WTC11 (cell line): Measurements from ENCODE around the gene SNRNP25. TPM values are rescaled to one million over a fixed set of nuclear protein-coding genes. Genes with fewer than 3 reads are reported as not detected.
A peak's percentile ranks its signal among the peaks of the same experiment; 100 is the strongest.
"Not testable (repeated sequence)": the region's sequence is repeated elsewhere in the genome, so short reads cannot be mapped to it uniquely, and the experiment has no call there.

ENCODE experiments used
- ATAC-seq: fragments of 200-7000 bp; cut with Tn5 transposase; 2 replicates; pipeline ENCODE4 v1.10.0; 2021; ENCODE audit warnings: mild to moderate bottlenecking, moderate library complexity
- CTCF ChIA-PET: fragments of 300-600 bp; sonication (Branson Sonifier 250); formaldehyde crosslinking; loops from one replicate; lab custom pipeline; 2021; ENCODE audit warnings: antibody characterized with exemption; lab: Charles Lee
- POLR2A ChIA-PET: fragments of 350-600 bp; sonication (Branson Sonifier 250); formaldehyde crosslinking; loops from one replicate; lab custom pipeline; 2021; ENCODE audit warnings: antibody characterized with exemption; lab: Charles Lee
- DNase-seq: peaks from one replicate; pipeline ENCODE4 v3.0.0; 2021; ENCODE audit warnings: low spot score
- H3K27ac Mint-ChIP-seq: 2 replicates; pipeline ENCODE4 v1.8.0; 2021; ENCODE audit warnings: mixed read lengths
- H3K27me3 Mint-ChIP-seq: 2 replicates; pipeline ENCODE4 v1.8.0; 2021; ENCODE audit warnings: low read depth, mild to moderate bottlenecking, moderate library complexity, mixed read lengths
- H3K36me3 Mint-ChIP-seq: 2 replicates; pipeline ENCODE4 v1.8.0; 2021; ENCODE audit warnings: mixed read lengths
- H3K4me1 Mint-ChIP-seq: 2 replicates; pipeline ENCODE4 v1.8.0; 2022; ENCODE audit warnings: mixed read lengths
- H3K4me3 Mint-ChIP-seq: 2 replicates; pipeline ENCODE4 v1.8.0; 2021; ENCODE audit warnings: mild to moderate bottlenecking, moderate library complexity, mixed read lengths
- H3K9me3 Mint-ChIP-seq: 2 replicates; pipeline ENCODE4 v1.8.0; 2021; ENCODE audit warnings: mixed read lengths
- AFF4 ChIP-seq: sonication (generic); formaldehyde crosslinking; IDR thresholded peaks from 2 replicates; pipeline ENCODE4 v1.8.1; 2023; ENCODE audit warnings: mild to moderate bottlenecking, missing genetic modification reagents, borderline replicate concordance
- ATF1 ChIP-seq: sonication (generic); formaldehyde crosslinking; IDR thresholded peaks from 2 replicates; pipeline ENCODE4 v1.8.1; 2023; ENCODE audit warnings: mild to moderate bottlenecking, moderate library complexity, missing genetic modification reagents
- IRF1 ChIP-seq: sonication (generic); formaldehyde crosslinking; IDR thresholded peaks from 2 replicates; pipeline ENCODE4 v1.8.0; 2023; ENCODE audit warnings: missing genetic modification reagents
- JUN ChIP-seq: sonication (generic); formaldehyde crosslinking; IDR thresholded peaks from 2 replicates; pipeline ENCODE4 v1.8.0; 2023; ENCODE audit warnings: mild to moderate bottlenecking, missing genetic modification reagents
- MXD4 ChIP-seq: fragments of 250-450 bp; sonication (Bioruptor Pico); IDR thresholded peaks from 2 replicates; pipeline ENCODE4 v1.8.0; 2021; ENCODE audit warnings: mild to moderate bottlenecking, moderate library complexity, borderline replicate concordance
- NFE2L1 ChIP-seq: sonication (generic); formaldehyde crosslinking; IDR thresholded peaks from 2 replicates; pipeline ENCODE4 v1.8.1; 2023; ENCODE audit warnings: missing genetic modification reagents
- STAT6 ChIP-seq: sonication (generic); formaldehyde crosslinking; conservative IDR thresholded peaks from 2 replicates; pipeline ENCODE4 v1.8.1; 2023; ENCODE audit warnings: mild to moderate bottlenecking, low read depth, missing genetic modification reagents, moderate library complexity
- ZNF423 ChIP-seq: fragments of 250-450 bp; sonication (Bioruptor Pico); IDR thresholded peaks from 2 replicates; pipeline ENCODE4 v2.1.2; 2022; ENCODE audit warnings: mild to moderate bottlenecking, moderate library complexity
- ZNF425 ChIP-seq: fragments of 250-450 bp; sonication (Bioruptor Pico); conservative IDR thresholded peaks from 2 replicates; pipeline ENCODE4 v1.9.0; 2021; ENCODE audit warnings: mild to moderate bottlenecking
- ZNF512 ChIP-seq: sonication (generic); formaldehyde crosslinking; IDR thresholded peaks from 2 replicates; pipeline ENCODE4 v1.8.1; 2022; ENCODE audit warnings: missing genetic modification reagents, borderline replicate concordance
- ZSCAN18 ChIP-seq: fragments of 250-450 bp; sonication (Bioruptor Pico); IDR thresholded peaks from 2 replicates; pipeline ENCODE4 v2.1.2; 2022; ENCODE audit warnings: mild to moderate bottlenecking, moderate library complexity
- total RNA-seq: library from RNA; stranded (reverse); gene quantifications from 3 replicates; pipeline ENCODE4 v1.2.3, GENCODE V29; 2021

SNRNP25 gene
- total RNA-seq, 1 experiment from 2014 or later = 55.9 TPM

GRCh38 chr16:36336-36984 is 17.2 kb upstream of the SNRNP25 start (continued):
- TF ChIP-seq STAT6 (CRISPR knock-in tag) (no peak), IRF1 (CRISPR knock-in tag) (no peak), NFE2L1 (CRISPR knock-in tag) (no peak), ZNF423 (CRISPR knock-in tag) (no peak)

GRCh38 chr16:37511-37910 is 16.1 kb upstream of the SNRNP25 start:
- H3K4me1 Mint-ChIP-seq = no peaks in the 10 kb centered on the region; the same call in 1 of the 2 replicates
- H3K27me3 Mint-ChIP-seq = no peaks in the 10 kb centered on the region
- peaks cover 9% of the 10 kb centered on the region for H3K9me3 Mint-ChIP-seq
- POLR2A ChIA-PET = interaction anchor here (1.9 kb wide), 1 partner anchor 16 kb away, joined by 6 read pairs; the partner anchor contains the start of genes POLR3K and SNRNP25
- CTCF ChIA-PET = interaction anchor here (1.7 kb wide), 1 partner anchor 81 kb away, joined by 5 read pairs; no protein-coding TSS in a partner anchor
- H3K36me3 Mint-ChIP-seq = peaks cover 28% of the 10 kb centered on the region
- TF ChIP-seq ATF1 (no peak), AFF4 (CRISPR knock-in tag) (no peak), ZNF425 (CRISPR knock-in tag) (no peak), ZNF512 (CRISPR knock-in tag) (no peak), STAT6 (CRISPR knock-in tag) (no peak), ZSCAN18 (CRISPR knock-in tag) (no peak), MXD4 (CRISPR knock-in tag) (no peak), JUN (CRISPR knock-in tag) (no peak)
- TF ChIP-seq, all 79 proteins: peak for 0
- Mint-ChIP-seq H3K27ac (no peak overlapping the region), H3K4me3 (no peak overlapping the region)
- DNase-seq = no peak
- ATAC-seq = no peak

- H3K4me3 Mint-ChIP-seq, DNase-seq, H3K4me1 Mint-ChIP-seq, ATAC-seq, H3K27me3 Mint-ChIP-seq: not testable (repeated sequence)
- H3K36me3 Mint-ChIP-seq = peaks cover 35% of the 10 kb centered on the region
- ChIA-PET CTCF (interaction anchor here (1.7 to 2.8 kb wide), 4 partner anchors 15 to 80 kb away, joined by 5 to 13 read pairs (median 8); partner anchors contain the start of genes POLR3K and SNRNP25), POLR2A (interaction anchor here (1.9 kb wide), 1 partner anchor 15 kb away, joined by 6 read pairs; the partner anchor contains the start of genes POLR3K and SNRNP25)
- peaks cover 16% of the 10 kb centered on the region for H3K9me3 Mint-ChIP-seq
- peak overlapping the region; percentile 49; the same call in 1 of the 2 replicates for H3K27ac Mint-ChIP-seq
Observed at GRCh38 chr16:38206-38605, 15.4 kb upstream of the SNRNP25 start.
